Stimulated activated naive CD4-positive, alpha-beta T cell treated with Interleukin-2 at 50 U/mL for 16 hours (primary cell): ENCODE results near the gene TSPEAR.
A peak's percentile ranks its signal among the peaks of the same experiment; 100 is the strongest.
"Not testable (repeated sequence)": the region's sequence is repeated elsewhere in the genome, so short reads cannot be mapped to it uniquely, and the experiment has no call there.

Source experiments
- DNase-seq: peaks from one replicate; lab custom pipeline; 2025; lab: John Stamatoyannopoulos, UW

TSPEAR gene

GRCh38 chr21:44515359-44516165 is 195.8 kb downstream of the TSPEAR start:
- no peak for DNase-seq

DNA sequence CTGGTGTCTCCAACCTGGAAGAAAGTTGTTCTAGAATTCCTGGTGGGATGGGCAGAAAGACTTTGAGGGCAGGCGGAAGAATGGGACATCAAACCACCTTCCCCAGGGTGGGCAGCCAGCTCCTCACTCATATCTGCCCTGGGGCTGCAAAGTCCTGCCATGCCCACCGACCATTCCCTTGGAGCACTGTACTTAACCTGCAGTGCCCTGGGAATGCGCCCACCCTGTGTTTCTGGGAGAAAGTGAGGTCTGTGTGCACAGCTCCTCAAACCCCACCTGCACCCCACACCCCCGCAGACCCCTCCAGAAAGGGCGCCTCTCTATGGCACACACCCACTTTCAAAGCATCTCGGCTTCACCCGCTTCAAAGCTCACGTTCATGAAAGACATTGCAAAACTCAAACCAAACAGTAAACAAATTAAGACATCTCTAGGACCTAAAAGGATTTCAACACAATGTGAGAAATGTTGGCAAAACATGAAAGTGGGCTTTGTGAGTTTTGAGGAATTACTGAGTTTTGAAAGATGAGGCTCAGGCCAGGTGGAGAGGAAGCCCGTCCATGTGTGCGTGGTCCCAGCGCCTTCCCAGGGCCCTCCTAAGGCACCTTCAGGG is 196.5 kb downstream of the TSPEAR start:
- no peak for DNase-seq

DNA sequence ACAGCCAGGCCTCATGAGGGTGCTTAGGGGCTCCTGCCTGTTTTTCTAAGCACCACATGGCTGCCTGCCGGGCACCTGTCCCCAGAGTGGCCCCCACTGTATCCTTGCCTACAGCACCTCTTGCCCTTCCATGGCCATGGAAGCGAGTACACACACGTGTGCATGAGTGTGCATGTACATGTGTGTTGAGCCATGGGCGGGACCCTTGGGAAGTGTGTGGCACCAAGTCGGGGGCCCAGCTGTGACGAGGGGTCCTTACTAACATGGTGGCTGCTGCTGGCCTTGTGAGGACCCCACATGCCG is 197.2 kb downstream of the TSPEAR start:
- DNase-seq: no peak

DNA sequence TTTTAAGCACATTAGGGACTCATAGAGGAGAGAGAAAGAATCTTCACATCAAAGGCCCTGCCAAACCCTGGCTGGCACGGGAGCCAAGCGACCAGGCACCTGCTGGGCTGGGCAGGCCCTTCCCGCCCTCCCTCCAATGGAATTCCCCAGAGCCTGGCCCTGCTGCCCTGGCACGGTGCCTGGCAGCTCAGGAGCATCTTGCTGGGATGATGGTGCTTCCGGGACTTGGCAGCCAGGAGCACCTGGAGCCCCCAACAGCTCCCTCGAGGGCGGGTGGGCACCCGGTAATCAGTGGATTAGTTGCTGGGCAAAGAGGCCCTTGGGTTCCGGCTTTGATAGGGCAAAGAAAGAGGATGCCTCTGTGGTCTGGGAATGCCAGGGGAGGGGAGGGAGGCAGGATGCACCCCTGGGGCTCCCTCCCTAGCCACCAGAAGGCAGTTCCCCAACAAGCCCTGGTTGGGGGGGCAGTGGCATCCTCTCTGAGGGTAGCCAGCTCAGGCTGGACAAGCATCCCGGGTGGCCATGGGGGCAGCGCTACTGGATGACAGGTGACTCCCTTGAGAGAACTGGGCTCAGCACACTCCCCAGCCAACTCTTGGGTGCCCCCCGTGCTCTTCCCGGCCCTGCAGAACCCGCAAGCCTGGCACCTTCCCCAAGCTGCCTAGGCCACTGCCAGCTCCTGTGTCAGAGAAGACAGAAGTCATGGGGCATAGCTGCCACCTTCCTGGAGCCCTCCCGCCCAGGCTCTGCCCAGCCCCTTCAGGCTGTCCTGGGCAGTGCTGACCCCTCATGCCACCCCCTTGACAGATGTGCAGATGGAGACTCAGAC is 197.8 kb downstream of the TSPEAR start:
- DNase-seq: no peak

- DNase-seq: no peak
These were observed 198.6 kb downstream of the TSPEAR start for GRCh38 chr21:44512496-44513388.

- no peak for DNase-seq
These were observed 199.5 kb downstream of the TSPEAR start for GRCh38 chr21:44511938-44512275.

GRCh38 chr21:44511219-44511937 is 200.0 kb downstream of the TSPEAR start:
- no peak for DNase-seq

- peak; percentile 59 for DNase-seq
These were observed 200.7 kb downstream of the TSPEAR start for GRCh38 chr21:44510508-44511218.

- DNase-seq: no peak
These were observed 201.3 kb downstream of the TSPEAR start for GRCh38 chr21:44510109-44510507.

- no peak for DNase-seq
These were observed 201.8 kb downstream of the TSPEAR start for GRCh38 chr21:44509539-44509938.

DNA sequence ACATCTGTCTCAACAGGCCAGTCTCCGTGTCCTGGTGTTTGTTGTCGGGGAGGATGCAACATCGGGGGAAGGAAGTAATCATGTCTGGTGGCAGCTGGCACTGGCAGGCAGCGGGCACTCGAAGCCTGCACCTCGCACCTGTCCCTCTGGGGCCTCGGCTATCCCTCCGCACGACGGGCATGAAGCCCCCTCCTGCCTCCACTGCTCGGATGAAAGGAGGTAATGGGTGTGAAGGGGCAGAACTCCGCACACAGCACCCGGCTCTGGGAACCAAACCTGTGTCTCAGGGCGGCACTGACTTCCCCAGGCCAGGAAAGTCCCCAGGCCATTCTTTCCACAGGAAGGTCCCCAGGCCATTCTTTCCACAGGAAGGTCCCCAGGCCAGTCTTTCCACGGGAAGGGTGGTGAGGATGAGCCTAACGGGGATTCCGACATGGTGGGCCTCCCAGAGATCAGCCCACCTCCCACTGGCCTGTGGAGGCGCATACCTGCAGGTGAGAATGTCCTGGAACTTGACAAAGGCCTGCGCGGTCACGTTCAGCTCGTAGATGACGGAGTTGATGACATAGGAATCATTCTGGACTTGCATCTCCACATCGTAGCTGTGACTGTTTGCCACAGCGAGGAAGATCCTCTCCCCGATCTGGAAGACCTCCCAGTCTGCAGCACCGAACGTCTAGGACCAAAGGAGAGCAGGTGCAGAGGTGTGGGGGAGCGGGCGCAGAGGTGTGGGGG is 202.5 kb downstream of the TSPEAR start:
- DNase-seq: no peak

DNA sequence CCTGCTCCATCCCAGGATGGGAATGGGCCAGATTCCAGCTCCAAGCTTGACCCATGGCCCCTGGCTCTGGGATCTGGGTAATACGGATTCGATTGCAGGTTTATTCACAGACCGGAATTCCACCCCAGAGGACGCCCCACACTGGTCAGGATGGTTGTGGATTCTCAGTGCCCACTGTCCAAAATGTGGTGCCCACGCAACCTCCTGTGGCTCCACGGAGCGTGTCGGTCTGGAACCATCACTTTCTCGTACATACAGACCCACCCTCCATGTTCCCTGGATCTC is 203.0 kb downstream of the TSPEAR start:
- no peak for DNase-seq

GRCh38 chr21:44507673-44508425 is 203.5 kb downstream of the TSPEAR start:
- no peak for DNase-seq

DNA sequence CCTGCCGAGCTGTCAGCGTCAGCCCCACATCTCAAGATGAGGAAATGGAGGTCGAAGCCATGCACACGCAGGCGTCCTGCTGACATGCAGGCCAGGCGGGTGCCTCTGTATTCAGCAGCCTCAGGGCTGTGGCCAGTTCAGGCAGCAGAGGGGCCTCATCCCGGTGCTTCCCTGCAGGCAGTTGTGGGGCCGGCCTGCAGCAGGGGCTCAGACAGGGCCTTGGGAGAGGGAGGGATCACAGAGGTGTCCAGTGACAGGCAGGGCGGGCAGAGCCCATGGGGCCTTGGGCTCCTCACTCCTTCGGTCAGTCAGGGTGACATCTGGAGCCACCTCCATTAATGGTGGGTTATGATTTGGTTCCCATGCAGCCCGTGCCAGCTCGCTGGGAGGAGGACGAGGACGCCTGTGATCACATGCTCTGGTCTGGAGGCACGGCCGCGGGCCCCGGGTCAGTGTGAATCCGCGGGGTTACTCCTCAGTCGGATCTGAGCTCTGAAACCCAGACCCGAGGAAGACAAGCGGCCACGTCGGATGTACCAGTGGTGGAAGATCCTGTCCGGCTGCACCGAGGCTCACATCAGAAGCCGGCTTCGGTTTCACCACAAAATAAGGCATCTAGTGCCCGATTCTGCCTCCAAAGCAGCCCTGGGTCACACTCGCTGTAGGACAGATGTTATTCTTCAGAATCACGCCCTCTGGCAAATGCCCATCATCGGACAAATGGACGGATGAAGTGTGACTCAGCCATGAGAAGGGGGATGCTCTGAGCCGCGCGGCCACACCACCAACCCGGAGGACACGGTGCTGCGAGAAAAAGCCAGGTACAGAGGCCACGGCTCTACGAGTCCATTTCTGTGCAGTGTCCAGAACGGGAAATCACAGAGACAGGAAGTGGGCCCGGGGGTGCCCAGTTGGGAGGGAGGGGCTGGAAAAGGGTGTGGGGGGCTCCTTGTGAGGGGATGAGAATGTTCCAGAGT is 204.8 kb downstream of the TSPEAR start:
- no peak for DNase-seq

- no peak for DNase-seq
These were observed 205.6 kb downstream of the TSPEAR start for GRCh38 chr21:44505673-44506278.

DNA sequence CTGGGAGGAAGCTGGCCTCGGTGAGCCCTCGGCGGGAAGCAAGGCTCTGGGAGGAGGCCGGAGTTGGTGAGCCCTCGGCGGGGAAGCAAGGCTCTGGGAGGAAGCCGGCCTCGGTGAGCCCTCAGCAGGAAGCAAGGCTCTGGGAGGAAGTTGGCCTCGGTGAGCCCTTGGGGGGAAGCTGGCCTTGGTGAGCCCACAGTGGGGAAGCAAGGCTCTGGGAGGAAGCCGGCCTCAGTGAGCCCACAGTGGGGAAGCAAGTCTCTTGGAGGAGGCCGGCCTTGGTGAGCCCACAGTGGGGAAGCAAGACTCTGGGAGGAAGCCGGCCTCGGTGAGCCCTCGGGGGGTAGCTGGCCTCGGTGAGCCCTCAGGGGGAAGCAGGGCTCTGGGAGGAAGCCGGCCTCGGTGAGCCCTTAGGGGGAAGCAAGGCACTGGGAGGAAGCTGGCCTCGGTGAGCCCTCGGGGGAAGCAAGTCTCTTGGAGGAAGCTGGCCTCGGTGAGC is 207.4 kb downstream of the TSPEAR start:
- DNase-seq: no peak

DNA sequence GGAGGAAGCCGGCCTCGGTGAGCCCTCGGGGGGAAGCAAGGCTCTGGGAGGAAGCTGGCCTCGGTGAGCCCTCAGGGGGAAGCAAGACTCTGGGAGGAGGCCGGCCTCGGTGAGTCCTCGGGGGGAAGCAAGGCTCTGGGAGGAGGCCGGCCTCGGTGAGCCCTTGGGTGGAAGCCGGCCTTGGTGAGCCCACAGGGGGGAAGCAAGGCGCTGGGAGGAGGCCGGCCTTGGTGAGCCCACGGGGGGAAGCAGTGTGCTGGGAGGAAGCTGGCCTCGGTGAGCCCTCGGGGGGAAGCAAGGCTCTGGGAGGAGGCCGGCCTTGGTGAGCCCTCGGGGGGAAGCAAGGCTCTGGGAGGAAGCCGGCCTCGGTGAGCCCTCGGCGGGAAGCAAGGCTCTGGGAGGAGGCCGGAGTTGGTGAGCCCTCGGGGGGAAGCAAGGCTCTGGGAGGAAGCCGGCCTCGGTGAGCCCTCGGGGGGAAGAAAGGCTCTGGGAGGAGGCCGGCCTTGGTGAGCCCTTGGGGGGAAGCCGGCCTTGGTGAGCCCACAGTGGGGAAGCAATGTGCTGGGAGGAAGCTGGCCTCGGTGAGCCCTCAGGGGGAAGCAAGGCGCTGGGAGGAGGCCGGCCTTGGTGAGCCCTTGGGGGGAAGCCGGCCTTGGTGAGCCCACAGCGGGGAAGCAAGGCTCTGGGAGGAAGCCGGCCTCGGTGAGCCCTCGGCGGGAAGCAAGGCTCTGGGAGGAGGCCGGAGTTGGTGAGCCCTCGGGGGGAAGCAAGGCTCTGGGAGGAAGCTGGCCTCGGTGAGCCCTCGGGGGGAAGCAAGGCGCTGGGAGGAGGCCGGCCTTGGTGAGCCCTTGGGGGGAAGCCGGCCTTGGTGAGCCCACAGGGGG is 208.1 kb downstream of the TSPEAR start:
- DNase-seq: not testable (repeated sequence)
